HG03342 (cell line): ENCODE results near the gene LCA5.
"Not testable (repeated sequence)": the region's sequence is repeated elsewhere in the genome, so short reads cannot be mapped to it uniquely, and the experiment has no call there.

Experiments
- ATAC-seq: cut with Tn5 transposase; IDR thresholded peaks from one replicate; pipeline ENCODE4 v1.9.1; 2021; ENCODE audit warnings: mild to moderate bottlenecking, moderate library complexity; ENCODE audit not compliant: unreplicated experiment

Gene LCA5

GRCh38 chr6:79536954-79537747, at the start of gene LCA5:
LCA5 (minus strand) TSS chr6:79537430; CDS start chr6:79518894, 18,536 bp downstream.
- ATAC-seq, result peak; percentile 100

- ATAC-seq, result peak; percentile 56
Observed at GRCh38 chr6:79586548-79586947, 49.3 kb upstream of the LCA5 start.

GRCh38 chr6:79584332-79584731, 47.1 kb upstream of the LCA5 start:
- no peak for ATAC-seq

GRCh38 chr6:79577926-79578325, 40.7 kb upstream of the LCA5 start:
- ATAC-seq, result not testable (repeated sequence)

- ATAC-seq, result no peak
Observed at GRCh38 chr6:79574630-79575225, 37.5 kb upstream of the LCA5 start.

- no peak for ATAC-seq
Observed at GRCh38 chr6:79574174-79574573, 36.9 kb upstream of the LCA5 start.

- peak; percentile 20 for ATAC-seq
Observed at GRCh38 chr6:79571030-79571367, 33.8 kb upstream of the LCA5 start.

- ATAC-seq, result peak; percentile 98
Observed at GRCh38 chr6:79570129-79571029, 33.1 kb upstream of the LCA5 start.

GRCh38 chr6:79568996-79569395, 31.8 kb upstream of the LCA5 start:
- ATAC-seq, result no peak

- ATAC-seq, result no peak
Observed at GRCh38 chr6:79564636-79565035, 27.4 kb upstream of the LCA5 start.

GRCh38 chr6:79559706-79560105, 22.5 kb upstream of the LCA5 start:
- no peak for ATAC-seq

- ATAC-seq, result no peak
Observed at GRCh38 chr6:79557673-79558467, 20.6 kb upstream of the LCA5 start.

GRCh38 chr6:79554305-79554704, 17.1 kb upstream of the LCA5 start:
- no peak for ATAC-seq

- ATAC-seq, result no peak
Observed at GRCh38 chr6:79551401-79551800, 14.2 kb upstream of the LCA5 start.

- no peak for ATAC-seq
Observed at GRCh38 chr6:79548304-79548703, 11.1 kb upstream of the LCA5 start.

- ATAC-seq, result no peak
Observed at GRCh38 chr6:79546186-79546585, 9.0 kb upstream of the LCA5 start.

GRCh38 chr6:79544939-79545450, 7.8 kb upstream of the LCA5 start:
- ATAC-seq, result peak; percentile 89

GRCh38 chr6:79544299-79544927, 7.2 kb upstream of the LCA5 start:
- ATAC-seq, result peak; percentile 51

GRCh38 chr6:79543886-79544285, 6.7 kb upstream of the LCA5 start:
- peak; percentile 31 for ATAC-seq

GRCh38 chr6:79543411-79543810, 6.2 kb upstream of the LCA5 start:
- no peak for ATAC-seq
